RWPE2 (cell line): ENCODE results near the gene SNX10.
A peak's percentile ranks its signal among the peaks of the same experiment; 100 is the strongest.

Experiments used
- ATAC-seq: fragments of 200-7000 bp; cut with Tn5 transposase; 3 replicates; pipeline ENCODE4 v1.9.1; 2021; ENCODE audit warnings: low read depth
- DNase-seq: peaks from one replicate; pipeline ENCODE4 v3.0.0-alpha.2; 2020; ENCODE audit warnings: low spot score
- H3K27ac ChIP-seq: fragments of 450-650 bp; 2 replicates; pipeline ENCODE4 v1.5.1; 2017; ENCODE audit warnings: mild to moderate bottlenecking; ENCODE audit not compliant: poor library complexity, severe bottlenecking
- H3K27me3 ChIP-seq: fragments of 250-450 bp; sonication (Bioruptor Pico); 2 replicates; pipeline ENCODE4 v1.5.1; 2021; ENCODE audit warnings: mild to moderate bottlenecking, moderate library complexity; ENCODE audit not compliant: insufficient read depth, poor library complexity, severe bottlenecking
- H3K36me3 ChIP-seq: fragments of 250-450 bp; sonication (Bioruptor Pico); 2 replicates; pipeline ENCODE4 v1.5.1; 2020; ENCODE audit warnings: low read depth, mild to moderate bottlenecking, moderate library complexity
- H3K4me1 ChIP-seq: fragments of 250-450 bp; sonication (Bioruptor Pico); 2 replicates; pipeline ENCODE4 v1.5.1; 2021; ENCODE audit warnings: mild to moderate bottlenecking, moderate library complexity; ENCODE audit not compliant: insufficient read depth, poor library complexity, severe bottlenecking
- H3K4me3 ChIP-seq: fragments of 250-450 bp; sonication (Bioruptor Pico); 2 replicates; pipeline ENCODE4 v1.5.1; 2021; ENCODE audit warnings: mild to moderate bottlenecking, moderate library complexity; ENCODE audit not compliant: severe bottlenecking
- H3K9me3 ChIP-seq: fragments of 250-450 bp; sonication (Bioruptor Pico); 2 replicates; pipeline ENCODE4 v1.5.1; 2021; ENCODE audit warnings: mild to moderate bottlenecking, moderate library complexity; ENCODE audit not compliant: severe bottlenecking
- CTCF ChIP-seq: fragments of 450-650 bp; IDR thresholded peaks from one replicate; pipeline ENCODE4 v1.5.1; 2017; ENCODE audit warnings: mild to moderate bottlenecking, moderate library complexity; ENCODE audit not compliant: poor library complexity, severe bottlenecking

Gene SNX10

GRCh38 chr7:26265499-26266075 lies 26.1 kb upstream of the SNX10 start:
- DNase-seq = no peak
- ATAC-seq = no peak
- no peaks in the 10 kb centered on the region for H3K27me3 ChIP-seq

GRCh38 chr7:26267601-26268166 lies 24.0 kb upstream of the SNX10 start:
- Histone ChIP-seq H3K27me3 (no peaks in the 10 kb centered on the region), H3K4me1 (no peaks in the 10 kb centered on the region), H3K36me3 (no peaks in the 10 kb centered on the region), H3K9me3 (no peaks in the 10 kb centered on the region), H3K27ac (no peak overlapping the region), H3K4me3 (no peak overlapping the region)
- TF ChIP-seq CTCF = no peak
- ATAC-seq (no peak), DNase-seq (no peak)

More at GRCh38 chr7:26265499-26266075, 26.1 kb upstream of the SNX10 start:
- no peak overlapping the region for H3K27ac ChIP-seq
- no peaks in the 10 kb centered on the region for H3K36me3 ChIP-seq
- TF ChIP-seq CTCF = no peak
- H3K4me1 ChIP-seq = no peaks in the 10 kb centered on the region
- H3K9me3 ChIP-seq = no peaks in the 10 kb centered on the region
- H3K4me3 ChIP-seq = no peak overlapping the region

- no peak for TF ChIP-seq CTCF
- Histone ChIP-seq H3K4me3 (no peak overlapping the region), H3K27me3 (no peaks in the 10 kb centered on the region), H3K36me3 (no peaks in the 10 kb centered on the region), H3K27ac (no peak overlapping the region), H3K9me3 (no peaks in the 10 kb centered on the region), H3K4me1 (no peaks in the 10 kb centered on the region)
- ATAC-seq (no peak), DNase-seq (no peak)
These were observed 16.4 kb upstream of the SNX10 start for GRCh38 chr7:26275213-26275612.

- ATAC-seq (peak; percentile 83), DNase-seq (no peak)
- no peaks in the 10 kb centered on the region for H3K27me3 ChIP-seq
- H3K9me3 ChIP-seq = no peaks in the 10 kb centered on the region
- TF ChIP-seq CTCF = peak; percentile 66
- H3K27ac ChIP-seq = no peak overlapping the region
- no peaks in the 10 kb centered on the region for H3K36me3 ChIP-seq
- H3K4me3 ChIP-seq = no peak overlapping the region
- no peaks in the 10 kb centered on the region for H3K4me1 ChIP-seq
These were observed 12.9 kb upstream of the SNX10 start for GRCh38 chr7:26278770-26279169.

- H3K4me3 ChIP-seq = no peak overlapping the region
These were observed 12.3 kb upstream of the SNX10 start for GRCh38 chr7:26279405-26279804.

More at GRCh38 chr7:26279405-26279804, 12.3 kb upstream of the SNX10 start:
- Histone ChIP-seq H3K4me1 (no peaks in the 10 kb centered on the region), H3K27me3 (no peaks in the 10 kb centered on the region), H3K27ac (no peak overlapping the region), H3K9me3 (no peaks in the 10 kb centered on the region), H3K36me3 (no peaks in the 10 kb centered on the region)
- ATAC-seq (no peak), DNase-seq (no peak)
- TF ChIP-seq CTCF = no peak
